ENCODE data around the gene IGSF6. TPM values are rescaled to one million over a fixed set of nuclear protein-coding genes. Genes with fewer than 3 reads are reported as not detected.

Gene IGSF6
- total RNA-seq, 1 experiment from 2014 or later: 0.36 TPM

- Histone ChIP-seq H3K9me2 (replicated peaks; ENCODE audit: low read length) (no peaks in the 10 kb centered on the region), H2AFZ (ENCODE audit: low read length) (no peak overlapping the region), H3K4me3 (ENCODE audit: low read length) (no peak overlapping the region), H3F3A (ENCODE audit: low read length, unreplicated experiment) (no peaks in the 10 kb centered on the region), H3K27ac (ENCODE audit: low read length) (no peak overlapping the region), H3K4me1 (ENCODE audit: insufficient read depth, low read length) (no peaks in the 10 kb centered on the region), H3K9me3 (ENCODE audit: low read length) (no peaks in the 10 kb centered on the region), H3K27me3 (ENCODE audit: low read length) (no peaks in the 10 kb centered on the region), H3K9ac (ENCODE audit: low read length) (no peak overlapping the region), H3K36me3 (ENCODE audit: low read depth, low read length) (peaks cover 2% of the 10 kb centered on the region; the same call in 1 of the 2 replicates), H3K4me2 (ENCODE audit: low read length) (no peak overlapping the region), H4K20me1 (ENCODE audit: low read length) (no peaks in the 10 kb centered on the region), H3K79me2 (ENCODE audit: low read length) (no peaks in the 10 kb centered on the region)
- intact Hi-C loops (cut with micrococcal nuclease): no loop called here
- ChIA-PET POLR2A (ENCODE audit: unreplicated experiment) (no interaction called here), CTCF (interaction anchor here (0.6 kb wide), 1 partner anchor 11 kb away, joined by 3 read pairs; no protein-coding TSS in a partner anchor)
- no TSS peak for BruUV-seq (replicated peaks)
- DNase-seq: no peak
- TF ChIP-seq EZH2phosphoT487 (IDR thresholded peaks at IDR 0.05; ENCODE audit: borderline replicate concordance, low read length) (no peak), CTCF (conservative IDR thresholded peaks at IDR 0.05; ENCODE audit: low read depth, low read length) (no peak), EZH2 (IDR thresholded peaks at IDR 0.05; ENCODE audit: low read length, unreplicated experiment) (no peak)
- no peak for ATAC-seq
Observed at GRCh38 chr16:21646721-21647561, 5.5 kb downstream of the IGSF6 start.

- CTCF ChIA-PET: interaction anchor here (0.6 kb wide), 1 partner anchor 11 kb away, joined by 3 read pairs; no protein-coding TSS in a partner anchor
- no TSS peak for BruUV-seq (replicated peaks)
Observed at GRCh38 chr16:21646091-21646490, 6.3 kb downstream of the IGSF6 start.

More at GRCh38 chr16:21646091-21646490, 6.3 kb downstream of the IGSF6 start:
- Histone ChIP-seq H3K36me3 (ENCODE audit: low read depth, low read length) (peaks cover 2% of the 10 kb centered on the region; the same call in 1 of the 2 replicates), H4K20me1 (ENCODE audit: low read length) (no peaks in the 10 kb centered on the region), H3K27ac (ENCODE audit: low read length) (no peak overlapping the region), H3K9me2 (replicated peaks; ENCODE audit: low read length) (no peaks in the 10 kb centered on the region), H2AFZ (ENCODE audit: low read length) (no peak overlapping the region), H3K27me3 (ENCODE audit: low read length) (no peaks in the 10 kb centered on the region), H3K79me2 (ENCODE audit: low read length) (0 out of 2 replicates have a peak, but pooled peaks cover 3% of the 10 kb centered on the region), H3K9me3 (ENCODE audit: low read length) (no peaks in the 10 kb centered on the region), H3K9ac (ENCODE audit: low read length) (no peak overlapping the region), H3K4me1 (ENCODE audit: insufficient read depth, low read length) (no peaks in the 10 kb centered on the region), H3F3A (ENCODE audit: low read length, unreplicated experiment) (no peaks in the 10 kb centered on the region), H3K4me2 (ENCODE audit: low read length) (no peak overlapping the region), H3K4me3 (ENCODE audit: low read length) (no peak overlapping the region)
- DNase-seq (no peak), ATAC-seq (no peak)
- POLR2A ChIA-PET (ENCODE audit: unreplicated experiment): no interaction called here
- no peak for TF ChIP-seq CTCF (conservative IDR thresholded peaks at IDR 0.05; ENCODE audit: low read depth, low read length)
- no peak for TF ChIP-seq EZH2 (IDR thresholded peaks at IDR 0.05; ENCODE audit: low read length, unreplicated experiment)
- TF ChIP-seq EZH2phosphoT487 (IDR thresholded peaks at IDR 0.05; ENCODE audit: borderline replicate concordance, low read length): no peak
- intact Hi-C loops (cut with micrococcal nuclease): no loop called here
